ENCODE measurements around the gene CASZ1.

DNA sequence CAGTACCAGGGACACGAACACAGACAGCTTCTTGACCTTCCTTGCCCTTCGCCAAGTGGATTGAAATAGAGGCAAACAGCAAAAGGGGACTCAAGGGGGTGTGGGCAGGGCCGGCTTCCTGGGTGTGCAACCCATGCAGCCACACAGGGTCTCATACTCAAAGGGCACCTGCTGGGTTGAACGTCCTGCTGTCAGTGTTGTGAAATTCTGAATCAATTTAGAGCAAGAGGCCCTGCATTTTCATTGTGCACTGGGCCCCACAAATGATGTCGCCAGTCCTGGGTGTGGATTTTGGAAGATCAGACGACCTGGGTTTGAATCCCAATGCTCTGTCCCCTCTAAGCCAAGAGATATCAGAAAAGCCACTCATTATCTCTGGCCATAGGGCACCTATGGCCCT, 51.1 kb downstream of the CASZ1 start:
- TF ChIP-seq, protein P1, sequence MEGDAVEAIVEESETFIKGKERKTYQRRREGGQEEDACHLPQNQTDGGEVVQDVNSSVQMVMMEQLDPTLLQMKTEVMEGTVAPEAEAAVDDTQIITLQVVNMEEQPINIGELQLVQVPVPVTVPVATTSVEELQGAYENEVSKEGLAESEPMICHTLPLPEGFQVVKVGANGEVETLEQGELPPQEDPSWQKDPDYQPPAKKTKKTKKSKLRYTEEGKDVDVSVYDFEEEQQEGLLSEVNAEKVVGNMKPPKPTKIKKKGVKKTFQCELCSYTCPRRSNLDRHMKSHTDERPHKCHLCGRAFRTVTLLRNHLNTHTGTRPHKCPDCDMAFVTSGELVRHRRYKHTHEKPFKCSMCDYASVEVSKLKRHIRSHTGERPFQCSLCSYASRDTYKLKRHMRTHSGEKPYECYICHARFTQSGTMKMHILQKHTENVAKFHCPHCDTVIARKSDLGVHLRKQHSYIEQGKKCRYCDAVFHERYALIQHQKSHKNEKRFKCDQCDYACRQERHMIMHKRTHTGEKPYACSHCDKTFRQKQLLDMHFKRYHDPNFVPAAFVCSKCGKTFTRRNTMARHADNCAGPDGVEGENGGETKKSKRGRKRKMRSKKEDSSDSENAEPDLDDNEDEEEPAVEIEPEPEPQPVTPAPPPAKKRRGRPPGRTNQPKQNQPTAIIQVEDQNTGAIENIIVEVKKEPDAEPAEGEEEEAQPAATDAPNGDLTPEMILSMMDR (IDR thresholded peaks at IDR 0.05) = no peak
- TF ChIP-seq ZFX (IDR thresholded peaks at IDR 0.05; ENCODE audit: borderline replicate concordance) = no peak
